H9 (cell line): ENCODE measurements around the gene CRELD2. TPM values are rescaled to one million over a fixed set of nuclear protein-coding genes. Genes with fewer than 3 reads are reported as not detected.

ENCODE experiments used
- DNase-seq: peaks from one replicate; pipeline ENCODE4 v3.0.0-alpha.2; 2017
- H2AFZ ChIP-seq: one replicate; pipeline ENCODE4 v1.6.1; 2013; ENCODE audit warnings: mild to moderate bottlenecking, low read length, control low read depth, moderate library complexity
- H2AK5ac ChIP-seq: 2 replicates; pipeline ENCODE4 v1.6.1; 2013; ENCODE audit warnings: low read length, control low read depth, mixed read lengths; ENCODE audit not compliant: insufficient read length
- H2BK120ac ChIP-seq: one replicate; pipeline ENCODE4 v1.6.1; 2013; ENCODE audit warnings: low read depth, mild to moderate bottlenecking, low read length, control low read depth, inconsistent platforms; ENCODE audit not compliant: poor library complexity, severe bottlenecking
- H2BK12ac ChIP-seq: 2 replicates; pipeline ENCODE4 v1.6.1; 2013; ENCODE audit warnings: low read length, control low read depth, mixed read lengths, low read depth; ENCODE audit not compliant: insufficient read length
- H2BK15ac ChIP-seq: 2 replicates; pipeline ENCODE4 v1.6.1; 2013; ENCODE audit warnings: low read depth, low read length, control low read depth
- H2BK20ac ChIP-seq: one replicate; pipeline ENCODE4 v1.6.1; 2013; ENCODE audit warnings: low read depth, mild to moderate bottlenecking, low read length, control low read depth, inconsistent platforms; ENCODE audit not compliant: poor library complexity, severe bottlenecking
- H2BK5ac ChIP-seq: 2 replicates; pipeline ENCODE4 v1.6.1; 2013; ENCODE audit warnings: low read length, control low read depth, mixed read lengths; ENCODE audit not compliant: insufficient read length
- H3K14ac ChIP-seq: 2 replicates; pipeline ENCODE4 v1.6.1; 2013; ENCODE audit warnings: low read length, control low read depth; ENCODE audit not compliant: insufficient read depth
- H3K18ac ChIP-seq: 2 replicates; pipeline ENCODE4 v1.6.1; 2013; ENCODE audit warnings: low read depth, mild to moderate bottlenecking, mixed read lengths, low read length, control low read depth; ENCODE audit not compliant: insufficient read length
- H3K23ac ChIP-seq: 2 replicates; pipeline ENCODE4 v1.6.1; 2013; ENCODE audit warnings: low read length, control low read depth, mixed read lengths, low read depth; ENCODE audit not compliant: insufficient read length
- H3K23me2 ChIP-seq: 2 replicates; pipeline ENCODE4 v1.6.1; 2013; ENCODE audit warnings: low read depth, mild to moderate bottlenecking, mixed read lengths, low read length, control low read depth; ENCODE audit not compliant: insufficient read length, poor library complexity, severe bottlenecking
- H3K27ac ChIP-seq: 2 replicates; pipeline ENCODE4 v1.5.1; 2013; ENCODE audit warnings: low read length, control low read depth, mixed read lengths, low read depth; ENCODE audit not compliant: insufficient read length
- H3K27me3 ChIP-seq: 2 replicates; pipeline ENCODE4 v1.6.1; 2013; ENCODE audit warnings: low read length, control low read depth, inconsistent platforms; ENCODE audit not compliant: insufficient read depth
- H3K4ac ChIP-seq: 2 replicates; pipeline ENCODE4 v1.6.1; 2013; ENCODE audit warnings: low read depth, mild to moderate bottlenecking, control low read depth, inconsistent platforms, low read length, moderate library complexity
- H3K4me1 ChIP-seq: 2 replicates; pipeline ENCODE4 v1.6.1; 2013; ENCODE audit warnings: low read length, control low read depth, inconsistent platforms; ENCODE audit not compliant: insufficient read depth
- H3K4me2 ChIP-seq: 2 replicates; pipeline ENCODE4 v1.6.1; 2013; ENCODE audit warnings: low read length, control low read depth, mixed read lengths; ENCODE audit not compliant: insufficient read length, insufficient read depth
- H3K56ac ChIP-seq: 2 replicates; pipeline ENCODE4 v1.6.1; 2013; ENCODE audit warnings: low read depth, mild to moderate bottlenecking, mixed read lengths, low read length, control low read depth; ENCODE audit not compliant: insufficient read length
- H3K79me1 ChIP-seq: 2 replicates; pipeline ENCODE4 v1.6.1; 2013; ENCODE audit warnings: low read depth, mild to moderate bottlenecking, moderate library complexity, low read length, control low read depth, inconsistent platforms; ENCODE audit not compliant: insufficient read depth, poor library complexity, severe bottlenecking
- H3K79me2 ChIP-seq: 2 replicates; pipeline ENCODE4 v1.6.1; 2013; ENCODE audit warnings: low read length, control low read depth, inconsistent platforms; ENCODE audit not compliant: insufficient read depth
- H3K9ac ChIP-seq: 2 replicates; pipeline ENCODE4 v1.6.1; 2013; ENCODE audit warnings: low read length, control low read depth, mixed read lengths; ENCODE audit not compliant: insufficient read length; ENCODE audit errors: extremely low read depth
- H3K9me3 ChIP-seq: one replicate; pipeline ENCODE4 v1.6.1; 2013; ENCODE audit warnings: low read depth, low read length, inconsistent platforms; ENCODE audit not compliant: control insufficient read depth
- H3T11ph ChIP-seq: one replicate; pipeline ENCODE4 v1.6.1; 2013; ENCODE audit warnings: mild to moderate bottlenecking, low read length, control low read depth, inconsistent platforms
- H4K20me1 ChIP-seq: one replicate; pipeline ENCODE4 v1.6.1; 2013; ENCODE audit not compliant: control insufficient read depth, insufficient read length, insufficient read depth
- H4K5ac ChIP-seq: 2 replicates; pipeline ENCODE4 v1.6.1; 2013; ENCODE audit warnings: low read depth, mild to moderate bottlenecking, mixed read lengths, low read length, control low read depth; ENCODE audit not compliant: insufficient read length
- H4K8ac ChIP-seq: replicated peaks from 2 replicates; pipeline ENCODE4 v1.6.1; 2013; ENCODE audit warnings: low read length, control low read depth, mixed read lengths, low read depth; ENCODE audit not compliant: insufficient read length
- H4K91ac ChIP-seq: 2 replicates; pipeline ENCODE4 v1.6.1; 2013; ENCODE audit warnings: low read depth, mild to moderate bottlenecking, moderate library complexity, mixed read lengths, low read length, control low read depth; ENCODE audit not compliant: insufficient read length
- H3K27ac Mint-ChIP-seq, 3 experiments: 2 replicates in 2 of 3; 3 replicates in 1 of 3; pipeline ENCODE4 v1.8.0; 2020 to 2021; ENCODE audit warnings: mixed read lengths in 3 of 3, mild to moderate bottlenecking in 1 of 3, moderate library complexity in 1 of 3
- H3K27me3 Mint-ChIP-seq: 2 replicates; pipeline ENCODE4 v1.8.0; 2021; ENCODE audit warnings: low read depth, mild to moderate bottlenecking, moderate library complexity, mixed read lengths
- H3K36me3 Mint-ChIP-seq, 3 experiments: 2 replicates in 2 of 3; 3 replicates in 1 of 3; pipeline ENCODE4 v1.8.0; 2020 to 2021; ENCODE audit warnings: low read depth in 3 of 3, mixed read lengths in 3 of 3; ENCODE audit not compliant: insufficient read depth in 1 of 3
- H3K4me1 Mint-ChIP-seq, 2 experiments: 2 replicates each; pipeline ENCODE4 v1.8.0; 2020; ENCODE audit warnings: mixed read lengths in 2 of 2
- H3K4me3 Mint-ChIP-seq, 2 experiments: 2 replicates in 1 of 2; 3 replicates in 1 of 2; pipeline ENCODE4 v1.8.0; 2020 to 2021; ENCODE audit warnings: mild to moderate bottlenecking in 2 of 2, mixed read lengths in 2 of 2, moderate library complexity in 1 of 2
- H3K9me3 Mint-ChIP-seq, 2 experiments: 2 replicates in 1 of 2; 3 replicates in 1 of 2; pipeline ENCODE4 v1.8.0; 2020; ENCODE audit warnings: mild to moderate bottlenecking in 2 of 2, mixed read lengths in 2 of 2, moderate library complexity in 1 of 2
- CTCF ChIP-seq: fragments of 200-600 bp; sonication (generic); conservative IDR thresholded peaks from 3 replicates; pipeline ENCODE4 v1.8.0; 2021; ENCODE audit warnings: antibody characterized with exemption, mild to moderate bottlenecking
- WGBS: extraction: QIAGEN DNeasy Blood & Tissue Kit; methylation state at CpG from one replicate; pipeline ENCODE4 v1.1.7; 2013; ENCODE audit warnings: missing lambda C conversion rate, low lambda C conversion rate, mixed read lengths; ENCODE audit not compliant: insufficient read length; ENCODE audit errors: extremely low coverage; 5-methylcytosine and 5-hydroxymethylcytosine counted together
- total RNA-seq: library from RNA; stranded (reverse); gene quantifications from 2 replicates; pipeline ENCODE4 v1.2.1, GENCODE V29; 2021

Gene CRELD2
- total RNA-seq, 1 experiment from 2014 or later: 34.7 TPM

DNA sequence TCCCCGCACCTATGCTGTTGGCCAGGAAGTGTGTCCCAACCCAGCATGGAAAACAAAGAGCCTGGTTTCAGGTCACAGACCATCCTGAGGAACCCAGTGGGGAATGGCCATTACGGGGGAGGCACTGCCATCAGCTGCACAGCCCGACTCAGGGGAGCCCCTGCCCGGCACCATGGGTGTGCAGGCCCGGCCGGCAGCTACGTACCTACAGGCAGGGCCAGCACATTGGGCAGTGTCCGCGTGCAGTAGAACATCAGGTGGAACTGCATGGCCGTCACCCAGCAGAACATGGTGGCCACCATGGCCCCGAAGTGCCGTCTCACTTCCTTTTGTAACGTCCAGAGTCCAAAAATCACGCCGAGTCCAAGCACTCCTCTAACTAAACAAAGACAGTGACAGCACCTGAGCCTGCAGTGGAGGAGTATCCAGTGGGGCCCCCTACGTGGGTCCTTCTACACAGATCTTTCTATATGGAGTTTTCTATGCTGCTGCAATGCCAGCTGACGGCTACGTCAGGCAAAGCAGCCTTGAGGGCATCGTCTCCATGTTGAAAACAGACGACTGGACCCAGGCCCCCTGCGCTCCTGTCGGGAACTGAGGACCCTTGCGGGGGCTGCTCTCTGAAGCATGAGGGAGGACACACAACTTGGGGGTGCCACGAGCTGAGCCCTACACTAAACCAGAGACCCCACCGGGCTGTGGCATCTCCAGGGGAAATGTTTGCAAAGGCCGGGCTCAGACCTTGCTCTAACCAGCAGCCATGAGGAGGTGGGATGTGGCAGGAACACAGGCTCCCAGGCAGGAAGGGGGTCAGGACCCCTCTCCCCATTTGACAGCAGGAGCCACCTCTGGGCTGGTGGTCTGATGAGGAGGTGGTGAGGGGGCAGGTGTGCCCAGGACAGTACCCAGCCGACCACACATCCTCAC lies 7.9 kb upstream of the CRELD2 start:
- H3K4me1 ChIP-seq: no peaks in the 10 kb centered on the region
- H3K27ac ChIP-seq: no peak overlapping the region
- no peak overlapping the region for H3K14ac ChIP-seq
- no peaks in the 10 kb centered on the region for H3K23me2 ChIP-seq
- H4K20me1 ChIP-seq: no peaks in the 10 kb centered on the region
- no peak overlapping the region for H4K8ac ChIP-seq
- no peak overlapping the region for H2AFZ ChIP-seq
- H2BK120ac ChIP-seq: no peak overlapping the region
- Mint-ChIP-seq H3K36me3 (peaks cover 9 to 47% (median 39%) of the 10 kb centered on the region in 3 experiments; a peak in 6 of 7 replicates), H3K27ac (no peak overlapping the region; a peak in 1 of 7 replicates), H3K27me3 (no peaks in the 10 kb centered on the region), H3K9me3 (no peaks in the 10 kb centered on the region; a peak in 1 of 5 replicates), H3K4me1 (peaks cover 0 to 2% of the 10 kb centered on the region in 2 experiments; a peak in 1 of 4 replicates), H3K4me3 (no peak overlapping the region)
- no peak overlapping the region for H2AK5ac ChIP-seq
- H3K23ac ChIP-seq: no peak overlapping the region
- no peak overlapping the region for H2BK5ac ChIP-seq
- H3K79me2 ChIP-seq: no peaks in the 10 kb centered on the region
- no peak overlapping the region for H3K9ac ChIP-seq
- no peaks in the 10 kb centered on the region for H3K9me3 ChIP-seq
- no peak overlapping the region for H2BK15ac ChIP-seq
- TF ChIP-seq CTCF: no peak
- no CpG with 5 or more reads among the region's 27 CpGs for WGBS
- H3T11ph ChIP-seq: no peak overlapping the region
- no peak overlapping the region for H2BK12ac ChIP-seq
- H3K4me2 ChIP-seq: no peak overlapping the region
- no peak overlapping the region for H3K18ac ChIP-seq
- H4K5ac ChIP-seq: no peak overlapping the region
- H4K91ac ChIP-seq: no peak overlapping the region
- no peaks in the 10 kb centered on the region for H3K27me3 ChIP-seq
- H3K79me1 ChIP-seq: no peaks in the 10 kb centered on the region
- H2BK20ac ChIP-seq: no peak overlapping the region
- H3K4ac ChIP-seq: no peak overlapping the region
- no peak overlapping the region for H3K56ac ChIP-seq
- DNase-seq: no peak
